KOPT-K1 (cell line): Measurements from ENCODE around the gene APBA1.

ENCODE experiments used
- H3K27ac ChIP-seq: fragments of 200-600 bp; sonication (generic); 2 replicates; pipeline ENCODE4 v1.5.1; 2016; ENCODE audit warnings: antibody characterized with exemption, mild to moderate bottlenecking, low read depth, low read length; ENCODE audit not compliant: poor library complexity, severe bottlenecking
- H3K36me3 ChIP-seq: fragments of 200-600 bp; sonication (generic); 2 replicates; pipeline ENCODE4 v1.5.1; 2017; ENCODE audit warnings: antibody characterized with exemption, mild to moderate bottlenecking, low read length, moderate library complexity; ENCODE audit not compliant: insufficient read depth
- H3K9me3 ChIP-seq: fragments of 200-600 bp; sonication (generic); 2 replicates; pipeline ENCODE4 v1.5.1; 2017; ENCODE audit warnings: antibody characterized with exemption, low read length, mild to moderate bottlenecking; ENCODE audit not compliant: insufficient read depth, poor library complexity, severe bottlenecking

Gene APBA1

DNA sequence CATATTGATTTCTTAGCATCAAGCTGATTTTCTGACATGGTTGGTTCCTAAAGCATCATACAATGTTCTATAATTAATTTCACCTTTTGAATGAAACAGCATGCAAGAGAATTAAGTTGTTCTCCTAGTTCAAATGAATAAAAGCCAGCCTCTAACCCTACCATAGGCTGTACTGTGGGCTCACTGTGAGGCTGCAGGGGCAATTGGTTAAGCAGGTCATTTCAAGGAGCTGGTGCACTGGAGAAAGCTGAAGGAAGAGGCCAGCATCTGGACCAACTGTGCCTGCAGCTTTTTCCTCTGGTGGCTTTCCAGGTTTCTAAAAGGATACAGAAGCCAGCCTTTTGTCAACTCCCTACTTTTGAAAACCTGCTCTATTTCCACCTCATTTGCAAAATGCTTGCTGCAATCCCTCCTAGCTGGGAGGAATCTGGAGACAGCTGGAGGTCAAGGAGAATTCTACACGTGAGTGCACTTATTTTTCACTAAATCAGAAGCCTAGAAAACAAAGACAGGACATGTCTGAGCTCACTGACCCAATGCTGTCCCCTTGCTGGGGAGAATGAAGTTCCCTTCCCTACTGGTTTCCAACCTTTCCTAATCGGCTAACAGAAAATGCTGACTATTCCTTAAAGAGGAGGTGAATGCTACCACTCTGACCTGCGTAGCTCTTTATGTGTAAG is 158.9 kb downstream of the APBA1 start:
- H3K27ac ChIP-seq: no peak overlapping the region
- H3K36me3 ChIP-seq: no peaks in the 10 kb centered on the region
- no peaks in the 10 kb centered on the region for H3K9me3 ChIP-seq

- Histone ChIP-seq H3K9me3 (no peaks in the 10 kb centered on the region), H3K36me3 (no peaks in the 10 kb centered on the region), H3K27ac (no peak overlapping the region)
Measured at GRCh38 chr9:69504058-69504457, 168.1 kb downstream of the APBA1 start.

DNA sequence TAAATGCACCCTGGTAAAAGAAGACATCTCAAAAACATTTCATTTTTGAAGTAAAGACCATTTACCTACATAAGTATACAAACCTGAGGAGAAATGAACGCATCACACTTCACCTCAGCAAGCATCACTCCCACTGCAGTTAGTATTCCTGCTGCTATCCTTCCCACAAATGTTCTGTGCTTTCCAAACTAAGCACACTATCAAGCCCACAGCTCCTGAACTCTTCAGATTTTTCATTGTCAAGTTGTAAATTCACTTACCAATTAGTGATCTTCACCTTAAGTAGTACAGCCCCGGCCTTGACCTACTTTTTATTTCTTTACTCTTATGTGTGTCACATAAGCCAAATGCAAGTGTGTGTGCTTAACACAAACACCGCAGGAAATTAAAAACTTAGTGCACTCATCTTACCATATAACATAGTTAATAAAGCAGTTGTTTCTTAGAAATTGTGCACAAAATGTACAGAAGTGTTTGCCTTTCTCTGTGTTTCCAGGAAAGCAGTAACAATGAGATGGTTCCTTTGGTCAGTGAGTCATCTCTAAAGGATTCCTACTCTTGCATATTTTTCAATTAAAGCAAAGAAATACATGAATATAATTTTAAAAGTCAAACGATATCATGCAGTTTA is 169.4 kb downstream of the APBA1 start:
- Histone ChIP-seq H3K9me3 (no peaks in the 10 kb centered on the region), H3K36me3 (no peaks in the 10 kb centered on the region), H3K27ac (no peak overlapping the region)

GRCh38 chr9:69500896-69501295 is 171.3 kb downstream of the APBA1 start:
- Histone ChIP-seq H3K9me3 (no peaks in the 10 kb centered on the region), H3K36me3 (no peaks in the 10 kb centered on the region), H3K27ac (no peak overlapping the region)

- Histone ChIP-seq H3K9me3 (no peaks in the 10 kb centered on the region), H3K36me3 (no peaks in the 10 kb centered on the region), H3K27ac (no peak overlapping the region)
Measured at GRCh38 chr9:69499959-69500358, 172.2 kb downstream of the APBA1 start.

DNA sequence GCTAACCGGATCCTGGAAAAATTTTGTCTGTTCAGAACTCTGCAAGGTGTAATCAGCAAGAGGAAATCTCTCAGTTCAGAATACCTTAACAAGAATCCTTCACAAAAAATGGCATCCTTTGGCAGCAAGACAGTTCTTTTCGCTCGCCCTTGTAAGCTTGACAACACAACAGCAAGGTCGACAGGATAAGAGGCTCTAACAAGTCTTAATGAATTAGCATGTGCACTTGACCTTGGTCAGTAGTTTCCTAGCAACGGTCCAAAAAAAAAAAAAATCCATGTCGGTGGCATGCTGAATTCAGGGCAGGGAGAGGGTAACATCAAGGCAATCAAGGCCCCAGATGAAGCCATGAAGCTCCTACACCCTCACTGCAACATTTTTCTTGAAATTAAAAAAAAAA is 172.8 kb downstream of the APBA1 start:
- Histone ChIP-seq H3K27ac (no peak overlapping the region), H3K36me3 (no peaks in the 10 kb centered on the region), H3K9me3 (no peaks in the 10 kb centered on the region)

DNA sequence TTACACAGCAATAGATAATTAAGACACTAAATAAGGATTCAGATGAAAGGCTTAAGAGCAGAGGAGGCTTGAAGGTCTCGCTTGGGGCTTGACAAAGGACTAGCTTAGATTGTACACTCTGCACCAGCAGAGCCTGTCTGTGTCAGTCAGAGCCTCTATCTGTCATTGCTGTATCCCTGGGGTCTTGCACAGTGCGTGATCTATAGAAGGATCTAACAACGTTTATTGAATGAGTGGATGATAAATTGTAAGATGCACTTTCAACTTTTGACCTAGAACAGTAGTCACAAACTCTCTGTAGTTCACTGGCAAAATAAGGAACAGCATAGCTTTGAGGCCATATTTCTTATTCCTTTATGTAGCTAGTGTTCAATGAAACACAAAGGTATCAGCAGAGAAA is 173.7 kb downstream of the APBA1 start:
- Histone ChIP-seq H3K27ac (no peak overlapping the region), H3K36me3 (no peaks in the 10 kb centered on the region), H3K9me3 (no peaks in the 10 kb centered on the region)

DNA sequence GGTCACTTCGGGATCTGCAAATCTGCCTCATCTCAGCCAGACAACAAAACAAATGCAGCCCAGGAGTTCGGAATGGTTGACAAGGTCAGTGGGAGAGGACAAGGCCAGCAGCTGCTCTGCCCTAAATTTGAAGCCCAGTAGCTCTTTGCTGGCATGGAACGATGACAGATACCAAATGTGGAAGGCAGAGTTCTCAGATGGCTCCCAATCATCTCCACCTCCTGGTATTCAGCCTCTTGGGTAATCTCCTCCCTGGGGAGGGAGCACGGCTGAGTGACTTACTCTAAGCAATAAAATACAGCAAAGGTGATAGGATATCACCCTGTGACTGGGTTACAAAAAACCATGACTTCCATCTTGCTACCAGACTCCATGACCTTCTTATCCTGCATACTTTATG is 174.4 kb downstream of the APBA1 start:
- no peak overlapping the region for H3K27ac ChIP-seq
- H3K9me3 ChIP-seq: no peaks in the 10 kb centered on the region
- no peaks in the 10 kb centered on the region for H3K36me3 ChIP-seq

- Histone ChIP-seq H3K27ac (no peak overlapping the region), H3K36me3 (no peaks in the 10 kb centered on the region), H3K9me3 (no peaks in the 10 kb centered on the region)
Measured at GRCh38 chr9:69496846-69497450, 175.2 kb downstream of the APBA1 start.

- Histone ChIP-seq H3K27ac (no peak overlapping the region), H3K9me3 (no peaks in the 10 kb centered on the region), H3K36me3 (no peaks in the 10 kb centered on the region)
Measured at GRCh38 chr9:69495296-69495695, 176.9 kb downstream of the APBA1 start.

- no peaks in the 10 kb centered on the region for H3K36me3 ChIP-seq
- H3K27ac ChIP-seq: no peak overlapping the region
- H3K9me3 ChIP-seq: no peaks in the 10 kb centered on the region
Measured at GRCh38 chr9:69494763-69495162, 177.4 kb downstream of the APBA1 start.

DNA sequence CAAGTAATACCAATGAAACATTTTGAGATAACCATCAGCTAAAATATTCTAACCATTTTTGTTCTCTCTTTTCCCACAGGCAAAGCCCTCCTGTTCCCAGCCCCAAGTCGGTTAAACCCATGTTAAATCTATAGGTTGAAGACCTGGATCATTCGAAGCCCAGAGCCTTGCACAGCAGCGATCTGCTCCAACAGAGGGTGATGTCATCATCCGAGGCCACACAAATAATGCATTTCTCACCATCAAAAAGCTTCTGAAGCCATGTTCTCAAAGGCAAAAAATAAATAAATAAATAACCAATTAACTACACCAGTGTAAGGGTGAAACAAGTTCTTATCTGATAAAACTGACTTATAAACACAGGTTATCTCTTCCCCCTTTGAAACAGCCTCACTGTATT is 178.0 kb downstream of the APBA1 start:
- H3K36me3 ChIP-seq: no peaks in the 10 kb centered on the region
- H3K9me3 ChIP-seq: no peaks in the 10 kb centered on the region
- H3K27ac ChIP-seq: no peak overlapping the region

- H3K36me3 ChIP-seq: no peaks in the 10 kb centered on the region
- no peaks in the 10 kb centered on the region for H3K9me3 ChIP-seq
- no peak overlapping the region for H3K27ac ChIP-seq
Measured at GRCh38 chr9:69486498-69486897, 185.7 kb downstream of the APBA1 start.

DNA sequence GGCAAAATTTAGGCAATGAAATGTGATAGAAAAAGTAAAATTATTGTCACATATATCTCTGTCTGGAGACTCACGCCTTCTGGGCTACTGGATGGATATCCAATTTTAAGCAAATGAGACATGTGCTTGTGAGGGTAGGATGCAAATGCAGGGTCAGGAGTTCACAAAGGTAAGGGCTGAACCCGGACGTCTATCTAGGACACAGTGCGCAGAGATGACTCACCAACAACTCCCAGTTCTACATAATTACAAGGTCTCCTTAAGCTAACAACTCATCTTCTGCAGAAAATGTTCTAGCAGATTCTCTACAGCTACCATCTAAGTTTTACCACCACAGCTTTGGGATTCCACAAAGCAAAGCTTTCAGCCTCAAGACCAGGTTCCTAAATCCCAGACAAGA is 186.7 kb downstream of the APBA1 start:
- Histone ChIP-seq H3K27ac (no peak overlapping the region), H3K9me3 (no peaks in the 10 kb centered on the region), H3K36me3 (no peaks in the 10 kb centered on the region)

GRCh38 chr9:69483886-69484422 is 188.2 kb downstream of the APBA1 start:
- Histone ChIP-seq H3K27ac (no peak overlapping the region), H3K9me3 (no peaks in the 10 kb centered on the region), H3K36me3 (no peaks in the 10 kb centered on the region)

DNA sequence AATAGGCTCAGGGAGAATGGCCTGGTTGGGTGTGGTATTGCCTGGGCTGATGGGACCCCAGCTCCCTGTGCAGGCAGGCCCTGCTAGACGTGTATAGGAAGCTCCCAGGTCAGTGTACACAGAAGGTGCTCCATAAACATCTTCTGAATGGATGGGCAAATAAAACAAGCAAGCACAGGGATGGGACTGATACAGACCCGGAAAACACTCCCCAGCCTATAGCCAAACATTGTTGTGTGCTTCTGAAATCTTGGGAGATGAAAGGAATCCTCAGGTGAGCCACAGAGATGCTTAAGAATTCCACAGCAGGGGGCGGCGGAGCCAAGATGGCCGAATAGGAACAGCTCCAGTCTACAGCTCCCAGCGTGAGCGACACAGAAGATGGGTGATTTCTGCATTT is 195.4 kb downstream of the APBA1 start:
- H3K27ac ChIP-seq: no peak overlapping the region
- H3K36me3 ChIP-seq: no peaks in the 10 kb centered on the region
- H3K9me3 ChIP-seq: no peaks in the 10 kb centered on the region
